Loucy (cell line): ENCODE results near the gene FNDC3A.

Experiments used
- EZH2phosphoT487 ChIP-seq: fragments of 200-600 bp; IDR thresholded peaks from 2 replicates; pipeline ENCODE4 v1.6.1; 2018; ENCODE audit warnings: antibody characterized with exemption, mild to moderate bottlenecking, moderate library complexity, borderline replicate concordance
- TF ChIP-seq, protein P1 (sequence below): fragments of 200-600 bp; sonication (generic); conservative IDR thresholded peaks from 2 replicates; pipeline ENCODE4 v1.5.1; 2014; ENCODE audit warnings: mild to moderate bottlenecking, antibody characterized with exemption, low read length

DNA sequence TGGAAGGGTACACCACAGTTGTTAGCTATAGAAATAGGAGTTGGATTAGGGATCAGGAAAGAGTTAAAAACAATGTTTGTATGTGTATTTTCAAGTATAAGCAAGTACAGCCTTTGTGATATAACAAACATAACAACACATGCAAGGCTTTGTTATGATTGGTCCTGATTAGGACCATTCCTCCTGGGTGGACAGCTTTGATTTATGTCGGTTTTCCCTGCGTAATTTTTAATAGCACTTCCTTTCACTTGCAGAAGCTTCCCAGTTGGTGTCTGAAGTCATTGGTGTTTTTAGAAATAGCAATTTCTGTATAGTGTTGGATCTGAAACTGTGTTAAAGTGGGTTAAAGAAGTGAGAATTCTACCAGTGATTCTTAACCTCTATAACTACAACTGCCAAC, 10.0 kb downstream of the FNDC3A start:
- TF ChIP-seq, protein P1, sequence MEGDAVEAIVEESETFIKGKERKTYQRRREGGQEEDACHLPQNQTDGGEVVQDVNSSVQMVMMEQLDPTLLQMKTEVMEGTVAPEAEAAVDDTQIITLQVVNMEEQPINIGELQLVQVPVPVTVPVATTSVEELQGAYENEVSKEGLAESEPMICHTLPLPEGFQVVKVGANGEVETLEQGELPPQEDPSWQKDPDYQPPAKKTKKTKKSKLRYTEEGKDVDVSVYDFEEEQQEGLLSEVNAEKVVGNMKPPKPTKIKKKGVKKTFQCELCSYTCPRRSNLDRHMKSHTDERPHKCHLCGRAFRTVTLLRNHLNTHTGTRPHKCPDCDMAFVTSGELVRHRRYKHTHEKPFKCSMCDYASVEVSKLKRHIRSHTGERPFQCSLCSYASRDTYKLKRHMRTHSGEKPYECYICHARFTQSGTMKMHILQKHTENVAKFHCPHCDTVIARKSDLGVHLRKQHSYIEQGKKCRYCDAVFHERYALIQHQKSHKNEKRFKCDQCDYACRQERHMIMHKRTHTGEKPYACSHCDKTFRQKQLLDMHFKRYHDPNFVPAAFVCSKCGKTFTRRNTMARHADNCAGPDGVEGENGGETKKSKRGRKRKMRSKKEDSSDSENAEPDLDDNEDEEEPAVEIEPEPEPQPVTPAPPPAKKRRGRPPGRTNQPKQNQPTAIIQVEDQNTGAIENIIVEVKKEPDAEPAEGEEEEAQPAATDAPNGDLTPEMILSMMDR: no peak
- TF ChIP-seq EZH2phosphoT487: no peak
